Fibroblast of the aortic adventitia (primary cell): ENCODE measurements around the gene FAM3C. TPM values are rescaled to one million over a fixed set of nuclear protein-coding genes. Genes with fewer than 3 reads are reported as not detected.

Experiments
- DNase-seq: peaks from one replicate; pipeline ENCODE4 v3.0.0-alpha.2; 2010; ENCODE audit warnings: low read depth
- H3K4me3 ChIP-seq: 2 replicates; pipeline ENCODE4 v1.5.1; 2011; ENCODE audit warnings: low read depth, mild to moderate bottlenecking, control low read depth, low read length, moderate library complexity
- CTCF ChIP-seq: IDR thresholded peaks from 2 replicates; pipeline ENCODE4 v1.5.1; 2011; ENCODE audit warnings: mild to moderate bottlenecking, low read length, control low read depth, inconsistent platforms; ENCODE audit not compliant: insufficient read depth
- total RNA-seq: library from RNA; depleted of rRNA; stranded (reverse); fragments of >200 nt; gene quantifications from 2 replicates; pipeline ENCODE4 v1.2.3, GENCODE V29; 2012; ENCODE audit warnings: low replicate concordance

The FAM3C gene
- total RNA-seq, 1 donor: 119 TPM

- TF ChIP-seq CTCF: no peak
- H3K4me3 ChIP-seq: no peak overlapping the region
- peak; percentile 23 for DNase-seq
These were observed 58.7 kb downstream of the FAM3C start for GRCh38 chr7:121337398-121337797.

- DNase-seq: no peak
- no peak for TF ChIP-seq CTCF
- H3K4me3 ChIP-seq: no peak overlapping the region
These were observed 59.5 kb downstream of the FAM3C start for GRCh38 chr7:121336579-121336978.

GRCh38 chr7:121334875-121335648 is 61.0 kb downstream of the FAM3C start:
- no peak overlapping the region for H3K4me3 ChIP-seq
- no peak for TF ChIP-seq CTCF
- DNase-seq: no peak

- TF ChIP-seq CTCF: no peak
- H3K4me3 ChIP-seq: no peak overlapping the region
- DNase-seq: no peak
These were observed 61.7 kb downstream of the FAM3C start for GRCh38 chr7:121334376-121334775.

- H3K4me3 ChIP-seq: no peak overlapping the region
- no peak for DNase-seq
- TF ChIP-seq CTCF: no peak
These were observed 64.5 kb downstream of the FAM3C start for GRCh38 chr7:121331574-121331973.

- no peak for DNase-seq
- no peak for TF ChIP-seq CTCF
- H3K4me3 ChIP-seq: no peak overlapping the region
These were observed 65.1 kb downstream of the FAM3C start for GRCh38 chr7:121331048-121331447.
